H9 (cell line): ENCODE results near the gene LTF. TPM values are rescaled to one million over a fixed set of nuclear protein-coding genes. Genes with fewer than 3 reads are reported as not detected.

Experiments
- DNase-seq: peaks from one replicate; pipeline ENCODE4 v3.0.0-alpha.2; 2017
- H2AFZ ChIP-seq: one replicate; pipeline ENCODE4 v1.6.1; 2013; ENCODE audit warnings: mild to moderate bottlenecking, low read length, control low read depth, moderate library complexity
- H2AK5ac ChIP-seq: 2 replicates; pipeline ENCODE4 v1.6.1; 2013; ENCODE audit warnings: low read length, control low read depth, mixed read lengths; ENCODE audit not compliant: insufficient read length
- H2BK120ac ChIP-seq: one replicate; pipeline ENCODE4 v1.6.1; 2013; ENCODE audit warnings: low read depth, mild to moderate bottlenecking, low read length, control low read depth, inconsistent platforms; ENCODE audit not compliant: poor library complexity, severe bottlenecking
- H2BK12ac ChIP-seq: 2 replicates; pipeline ENCODE4 v1.6.1; 2013; ENCODE audit warnings: low read length, control low read depth, mixed read lengths, low read depth; ENCODE audit not compliant: insufficient read length
- H2BK15ac ChIP-seq: 2 replicates; pipeline ENCODE4 v1.6.1; 2013; ENCODE audit warnings: low read depth, low read length, control low read depth
- H2BK20ac ChIP-seq: one replicate; pipeline ENCODE4 v1.6.1; 2013; ENCODE audit warnings: low read depth, mild to moderate bottlenecking, low read length, control low read depth, inconsistent platforms; ENCODE audit not compliant: poor library complexity, severe bottlenecking
- H2BK5ac ChIP-seq: 2 replicates; pipeline ENCODE4 v1.6.1; 2013; ENCODE audit warnings: low read length, control low read depth, mixed read lengths; ENCODE audit not compliant: insufficient read length
- H3K14ac ChIP-seq: 2 replicates; pipeline ENCODE4 v1.6.1; 2013; ENCODE audit warnings: low read length, control low read depth; ENCODE audit not compliant: insufficient read depth
- H3K18ac ChIP-seq: 2 replicates; pipeline ENCODE4 v1.6.1; 2013; ENCODE audit warnings: low read depth, mild to moderate bottlenecking, mixed read lengths, low read length, control low read depth; ENCODE audit not compliant: insufficient read length
- H3K23ac ChIP-seq: 2 replicates; pipeline ENCODE4 v1.6.1; 2013; ENCODE audit warnings: low read length, control low read depth, mixed read lengths, low read depth; ENCODE audit not compliant: insufficient read length
- H3K23me2 ChIP-seq: 2 replicates; pipeline ENCODE4 v1.6.1; 2013; ENCODE audit warnings: low read depth, mild to moderate bottlenecking, mixed read lengths, low read length, control low read depth; ENCODE audit not compliant: insufficient read length, poor library complexity, severe bottlenecking
- H3K27ac ChIP-seq: 2 replicates; pipeline ENCODE4 v1.5.1; 2013; ENCODE audit warnings: low read length, control low read depth, mixed read lengths, low read depth; ENCODE audit not compliant: insufficient read length
- H3K27me3 ChIP-seq: 2 replicates; pipeline ENCODE4 v1.6.1; 2013; ENCODE audit warnings: low read length, control low read depth, inconsistent platforms; ENCODE audit not compliant: insufficient read depth
- H3K4ac ChIP-seq: 2 replicates; pipeline ENCODE4 v1.6.1; 2013; ENCODE audit warnings: low read depth, mild to moderate bottlenecking, control low read depth, inconsistent platforms, low read length, moderate library complexity
- H3K4me1 ChIP-seq: 2 replicates; pipeline ENCODE4 v1.6.1; 2013; ENCODE audit warnings: low read length, control low read depth, inconsistent platforms; ENCODE audit not compliant: insufficient read depth
- H3K4me2 ChIP-seq: 2 replicates; pipeline ENCODE4 v1.6.1; 2013; ENCODE audit warnings: low read length, control low read depth, mixed read lengths; ENCODE audit not compliant: insufficient read length, insufficient read depth
- H3K56ac ChIP-seq: 2 replicates; pipeline ENCODE4 v1.6.1; 2013; ENCODE audit warnings: low read depth, mild to moderate bottlenecking, mixed read lengths, low read length, control low read depth; ENCODE audit not compliant: insufficient read length
- H3K79me1 ChIP-seq: 2 replicates; pipeline ENCODE4 v1.6.1; 2013; ENCODE audit warnings: low read depth, mild to moderate bottlenecking, moderate library complexity, low read length, control low read depth, inconsistent platforms; ENCODE audit not compliant: insufficient read depth, poor library complexity, severe bottlenecking
- H3K79me2 ChIP-seq: 2 replicates; pipeline ENCODE4 v1.6.1; 2013; ENCODE audit warnings: low read length, control low read depth, inconsistent platforms; ENCODE audit not compliant: insufficient read depth
- H3K9ac ChIP-seq: 2 replicates; pipeline ENCODE4 v1.6.1; 2013; ENCODE audit warnings: low read length, control low read depth, mixed read lengths; ENCODE audit not compliant: insufficient read length; ENCODE audit errors: extremely low read depth
- H3K9me3 ChIP-seq: one replicate; pipeline ENCODE4 v1.6.1; 2013; ENCODE audit warnings: low read depth, low read length, inconsistent platforms; ENCODE audit not compliant: control insufficient read depth
- H3T11ph ChIP-seq: one replicate; pipeline ENCODE4 v1.6.1; 2013; ENCODE audit warnings: mild to moderate bottlenecking, low read length, control low read depth, inconsistent platforms
- H4K20me1 ChIP-seq: one replicate; pipeline ENCODE4 v1.6.1; 2013; ENCODE audit not compliant: control insufficient read depth, insufficient read length, insufficient read depth
- H4K5ac ChIP-seq: 2 replicates; pipeline ENCODE4 v1.6.1; 2013; ENCODE audit warnings: low read depth, mild to moderate bottlenecking, mixed read lengths, low read length, control low read depth; ENCODE audit not compliant: insufficient read length
- H4K8ac ChIP-seq: replicated peaks from 2 replicates; pipeline ENCODE4 v1.6.1; 2013; ENCODE audit warnings: low read length, control low read depth, mixed read lengths, low read depth; ENCODE audit not compliant: insufficient read length
- H4K91ac ChIP-seq: 2 replicates; pipeline ENCODE4 v1.6.1; 2013; ENCODE audit warnings: low read depth, mild to moderate bottlenecking, moderate library complexity, mixed read lengths, low read length, control low read depth; ENCODE audit not compliant: insufficient read length
- H3K27ac Mint-ChIP-seq, 3 experiments: 2 replicates in 2 of 3; 3 replicates in 1 of 3; pipeline ENCODE4 v1.8.0; 2020 to 2021; ENCODE audit warnings: mixed read lengths in 3 of 3, mild to moderate bottlenecking in 1 of 3, moderate library complexity in 1 of 3
- H3K27me3 Mint-ChIP-seq: 2 replicates; pipeline ENCODE4 v1.8.0; 2021; ENCODE audit warnings: low read depth, mild to moderate bottlenecking, moderate library complexity, mixed read lengths
- H3K36me3 Mint-ChIP-seq, 3 experiments: 2 replicates in 2 of 3; 3 replicates in 1 of 3; pipeline ENCODE4 v1.8.0; 2020 to 2021; ENCODE audit warnings: low read depth in 3 of 3, mixed read lengths in 3 of 3; ENCODE audit not compliant: insufficient read depth in 1 of 3
- H3K4me1 Mint-ChIP-seq, 2 experiments: 2 replicates each; pipeline ENCODE4 v1.8.0; 2020; ENCODE audit warnings: mixed read lengths in 2 of 2
- H3K4me3 Mint-ChIP-seq, 2 experiments: 2 replicates in 1 of 2; 3 replicates in 1 of 2; pipeline ENCODE4 v1.8.0; 2020 to 2021; ENCODE audit warnings: mild to moderate bottlenecking in 2 of 2, mixed read lengths in 2 of 2, moderate library complexity in 1 of 2
- H3K9me3 Mint-ChIP-seq, 2 experiments: 2 replicates in 1 of 2; 3 replicates in 1 of 2; pipeline ENCODE4 v1.8.0; 2020; ENCODE audit warnings: mild to moderate bottlenecking in 2 of 2, mixed read lengths in 2 of 2, moderate library complexity in 1 of 2
- WGBS: extraction: QIAGEN DNeasy Blood & Tissue Kit; methylation state at CpG from one replicate; pipeline ENCODE4 v1.1.7; 2013; ENCODE audit warnings: missing lambda C conversion rate, low lambda C conversion rate, mixed read lengths; ENCODE audit not compliant: insufficient read length; ENCODE audit errors: extremely low coverage; 5-methylcytosine and 5-hydroxymethylcytosine counted together
- total RNA-seq: library from RNA; stranded (reverse); gene quantifications from 2 replicates; pipeline ENCODE4 v1.2.1, GENCODE V29; 2021
- TF ChIP-seq, protein P1 (sequence below): fragments of 200-600 bp; sonication (generic); conservative IDR thresholded peaks from 3 replicates; pipeline ENCODE4 v1.8.0; 2021; ENCODE audit warnings: antibody characterized with exemption, mild to moderate bottlenecking

The LTF gene
- total RNA-seq, 1 experiment from 2014 or later: not detected

DNA sequence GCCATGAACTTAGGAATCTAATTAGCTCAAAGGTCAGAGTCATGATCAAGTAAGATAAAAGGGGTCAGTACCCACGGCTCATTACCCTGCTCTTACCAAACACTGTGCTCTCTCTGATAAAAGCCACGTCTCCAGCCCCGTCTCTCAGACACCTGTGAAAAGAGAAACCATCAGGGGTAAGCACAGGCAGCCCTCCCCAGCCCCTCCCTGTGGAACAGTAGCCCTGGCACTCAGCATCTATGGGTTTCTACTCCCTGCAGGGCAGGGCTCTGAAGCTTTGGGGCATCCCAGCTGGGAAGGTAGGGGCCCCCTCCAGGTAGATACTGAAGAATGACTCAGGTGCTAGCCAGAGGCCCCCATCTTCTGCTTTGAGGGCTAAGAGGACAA lies 10.5 kb downstream of the LTF start:
- Mint-ChIP-seq H3K27me3 (peaks cover 5% of the 10 kb centered on the region), H3K36me3 (no peaks in the 10 kb centered on the region)
- no CpG with 5 or more reads among the region's 3 CpGs for WGBS

More for the DNA sequence above, 10.5 kb downstream of the LTF start:
- Histone ChIP-seq H3K27me3 (no peaks in the 10 kb centered on the region), H3K4ac (no peak overlapping the region), H2BK12ac (no peak overlapping the region), H4K20me1 (no peaks in the 10 kb centered on the region), H3K23ac (no peak overlapping the region), H3T11ph (no peak overlapping the region), H4K5ac (no peak overlapping the region), H2BK5ac (no peak overlapping the region), H3K4me1 (no peaks in the 10 kb centered on the region), H4K91ac (no peak overlapping the region), H2BK20ac (no peak overlapping the region), H3K4me2 (no peak overlapping the region), H2BK15ac (no peak overlapping the region), H3K14ac (no peak overlapping the region), H2AFZ (no peak overlapping the region), H3K23me2 (no peaks in the 10 kb centered on the region), H3K9me3 (no peaks in the 10 kb centered on the region), H3K18ac (no peak overlapping the region), H4K8ac (no peak overlapping the region), H3K9ac (no peak overlapping the region), H3K79me2 (no peaks in the 10 kb centered on the region), H2BK120ac (no peak overlapping the region), H2AK5ac (no peak overlapping the region), H3K79me1 (no peaks in the 10 kb centered on the region), H3K27ac (no peak overlapping the region), H3K56ac (no peak overlapping the region)
- Mint-ChIP-seq H3K27ac (no peak overlapping the region; a peak in 1 of 7 replicates), H3K4me1 (no peaks in the 10 kb centered on the region), H3K9me3 (no peaks in the 10 kb centered on the region), H3K4me3 (no peak overlapping the region)
- DNase-seq: no peak
- TF ChIP-seq, protein P1, sequence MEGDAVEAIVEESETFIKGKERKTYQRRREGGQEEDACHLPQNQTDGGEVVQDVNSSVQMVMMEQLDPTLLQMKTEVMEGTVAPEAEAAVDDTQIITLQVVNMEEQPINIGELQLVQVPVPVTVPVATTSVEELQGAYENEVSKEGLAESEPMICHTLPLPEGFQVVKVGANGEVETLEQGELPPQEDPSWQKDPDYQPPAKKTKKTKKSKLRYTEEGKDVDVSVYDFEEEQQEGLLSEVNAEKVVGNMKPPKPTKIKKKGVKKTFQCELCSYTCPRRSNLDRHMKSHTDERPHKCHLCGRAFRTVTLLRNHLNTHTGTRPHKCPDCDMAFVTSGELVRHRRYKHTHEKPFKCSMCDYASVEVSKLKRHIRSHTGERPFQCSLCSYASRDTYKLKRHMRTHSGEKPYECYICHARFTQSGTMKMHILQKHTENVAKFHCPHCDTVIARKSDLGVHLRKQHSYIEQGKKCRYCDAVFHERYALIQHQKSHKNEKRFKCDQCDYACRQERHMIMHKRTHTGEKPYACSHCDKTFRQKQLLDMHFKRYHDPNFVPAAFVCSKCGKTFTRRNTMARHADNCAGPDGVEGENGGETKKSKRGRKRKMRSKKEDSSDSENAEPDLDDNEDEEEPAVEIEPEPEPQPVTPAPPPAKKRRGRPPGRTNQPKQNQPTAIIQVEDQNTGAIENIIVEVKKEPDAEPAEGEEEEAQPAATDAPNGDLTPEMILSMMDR: no peak
